H1 (cell line): ENCODE measurements around the gene ZXDC. TPM values are rescaled to one million over a fixed set of nuclear protein-coding genes. Genes with fewer than 3 reads are reported as not detected.

Experiments
- CTCF ChIA-PET: fragments of 300-600 bp; sonication (Branson Sonifier 250); formaldehyde crosslinking; loops from one replicate; lab custom pipeline; 2021; ENCODE audit not compliant: partially characterized antibody; lab: Charles Lee
- POLR2A ChIA-PET: fragments of 300-600 bp; sonication (Branson Sonifier 250); formaldehyde crosslinking; loops from one replicate; lab custom pipeline; 2021; ENCODE audit warnings: inconsistent platforms; ENCODE audit not compliant: partially characterized antibody; lab: Charles Lee
- DNase-seq, 2 experiments: peaks; one replicate each; pipeline versions ENCODE4 v3.0.0 to v3.0.0-alpha.2; 2010 to 2022; ENCODE audit warnings: low spot score in 2 of 2, low read depth in 1 of 2, mixed read lengths in 1 of 2
- FAIRE-seq: peaks from 2 replicates; lab custom pipeline; 2011; peaks lifted over from hg19 to GRCh38; lab: Jason Lieb, UNC
- H2AFZ ChIP-seq: 2 replicates; pipeline ENCODE4 v1.8.1; 2012; ENCODE audit warnings: low read length, inconsistent platforms
- H2AK5ac ChIP-seq: 2 replicates; pipeline ENCODE4 v1.6.1; 2013; ENCODE audit warnings: low read depth, low read length
- H2BK120ac ChIP-seq: replicated peaks from 2 replicates; pipeline ENCODE3; 2013; ENCODE audit warnings: low read depth, low read length, inconsistent platforms
- H2BK12ac ChIP-seq: 2 replicates; pipeline ENCODE4 v1.6.1; 2013; ENCODE audit warnings: low read depth, low read length
- H2BK15ac ChIP-seq: 2 replicates; pipeline ENCODE4 v1.6.1; 2013; ENCODE audit warnings: low read length
- H2BK20ac ChIP-seq: 2 replicates; pipeline ENCODE4 v1.6.1; 2013; ENCODE audit warnings: low read length
- H2BK5ac ChIP-seq: 2 replicates; pipeline ENCODE4 v1.6.1; 2013; ENCODE audit warnings: low read depth, low read length
- H3K14ac ChIP-seq: 2 replicates; pipeline ENCODE4 v1.6.1; 2013; ENCODE audit warnings: inconsistent platforms; ENCODE audit not compliant: insufficient read length
- H3K18ac ChIP-seq: 2 replicates; pipeline ENCODE4 v1.6.1; 2013; ENCODE audit warnings: low read length; ENCODE audit errors: extremely low read depth
- H3K23ac ChIP-seq: 2 replicates; pipeline ENCODE4 v1.6.1; 2013; ENCODE audit warnings: inconsistent platforms; ENCODE audit not compliant: insufficient read length
- H3K23me2 ChIP-seq: 2 replicates; pipeline ENCODE4 v1.6.1; 2013; ENCODE audit warnings: low read depth, low read length
- H3K27ac ChIP-seq: 2 replicates; pipeline ENCODE4 v1.6.1; 2011; ENCODE audit warnings: low read depth, low read length, inconsistent platforms
- H3K27me3 ChIP-seq, 4 experiments: replicated peaks in 1 of 4; 1 replicate in 1 of 4; 2 replicates in 3 of 4; pipeline versions ENCODE4 v1.6.1 to v1.8.1; 2011 to 2013; ENCODE audit warnings: low read length in 3 of 4, mild to moderate bottlenecking in 3 of 4, inconsistent platforms in 2 of 4, mixed read lengths in 2 of 4, moderate library complexity in 1 of 4; ENCODE audit not compliant: control insufficient read depth in 3 of 4, insufficient read depth in 3 of 4; ENCODE audit errors: extremely low read depth in 1 of 4
- H3K36me3 ChIP-seq, 4 experiments: 2 replicates each; pipeline versions ENCODE4 v1.6.1 to v1.8.1; 2011 to 2013; ENCODE audit warnings: mild to moderate bottlenecking in 4 of 4, low read length in 3 of 4, moderate library complexity in 2 of 4, control low read depth in 1 of 4, inconsistent platforms in 1 of 4; ENCODE audit not compliant: insufficient read depth in 4 of 4, control insufficient read depth in 2 of 4
- H3K4ac ChIP-seq: replicated peaks from 2 replicates; pipeline ENCODE3; 2013; ENCODE audit warnings: low read length, low read depth, mixed read lengths, inconsistent platforms; ENCODE audit not compliant: insufficient read length
- H3K4me1 ChIP-seq, 4 experiments: replicated peaks in 1 of 4; 1 replicate in 1 of 4; 2 replicates in 3 of 4; pipeline versions ENCODE4 v1.6.1 to v1.8.1; 2011 to 2013; ENCODE audit warnings: low read length in 3 of 4, inconsistent platforms in 2 of 4, mixed read lengths in 1 of 4; ENCODE audit not compliant: insufficient read depth in 4 of 4, control insufficient read depth in 3 of 4
- H3K4me2 ChIP-seq, 2 experiments: 2 replicates each; pipeline versions ENCODE4 v1.6.1 to v1.8.1; 2011 to 2013; ENCODE audit warnings: low read depth in 2 of 2, low read length in 2 of 2, control low read depth in 1 of 2, inconsistent platforms in 1 of 2, mild to moderate bottlenecking in 1 of 2; ENCODE audit not compliant: insufficient read depth in 1 of 2
- H3K4me3 ChIP-seq, 4 experiments: fragments of 200-600, 300-600 bp in 1 of 4; sonication (generic), shearing (Covaris generic), sonication (Bioruptor Twin) in 1 of 4; 2 replicates each; pipeline versions ENCODE4 v1.5.1 to v1.8.1; 2011 to 2016; ENCODE audit warnings: low read length in 4 of 4, low read depth in 3 of 4, control low read depth in 2 of 4, inconsistent platforms in 2 of 4, mild to moderate bottlenecking in 2 of 4, mixed read lengths in 1 of 4, moderate library complexity in 1 of 4; ENCODE audit not compliant: insufficient read depth in 2 of 4; ENCODE audit errors: extremely low read depth in 1 of 4
- H3K56ac ChIP-seq: replicated peaks from 2 replicates; pipeline ENCODE3; 2013; ENCODE audit warnings: low read depth, mild to moderate bottlenecking, mixed read lengths, low read length, inconsistent platforms; ENCODE audit not compliant: insufficient read length
- H3K79me1 ChIP-seq: 2 replicates; pipeline ENCODE4 v1.6.1; 2013; ENCODE audit warnings: low read depth, low read length, control low read depth
- H3K79me2 ChIP-seq, 2 experiments: 2 replicates each; pipeline versions ENCODE4 v1.6.1 to v1.8.1; 2012 to 2013; ENCODE audit warnings: low read length in 2 of 2, mild to moderate bottlenecking in 2 of 2, inconsistent platforms in 1 of 2; ENCODE audit not compliant: insufficient read depth in 2 of 2, control insufficient read depth in 1 of 2
- H3K9ac ChIP-seq, 4 experiments: replicated peaks in 1 of 4; 1 replicate in 1 of 4; 2 replicates in 3 of 4; pipeline versions ENCODE4 v1.6.1 to v1.8.1; 2011 to 2013; ENCODE audit warnings: low read depth in 3 of 4, low read length in 3 of 4, control low read depth in 2 of 4, mild to moderate bottlenecking in 2 of 4, moderate library complexity in 2 of 4, inconsistent platforms in 1 of 4; ENCODE audit errors: extremely low read depth in 1 of 4
- H3K9me3 ChIP-seq, 2 experiments: 2 replicates each; pipeline versions ENCODE4 v1.6.1 to v1.8.1; 2012 to 2013; ENCODE audit warnings: mild to moderate bottlenecking in 2 of 2, moderate library complexity in 2 of 2, control low read depth in 1 of 2, inconsistent platforms in 1 of 2, low read depth in 1 of 2, low read length in 1 of 2, mixed read lengths in 1 of 2; ENCODE audit not compliant: insufficient read depth in 2 of 2
- H4K20me1 ChIP-seq, 2 experiments: replicated peaks in 1 of 2; 2 replicates each; pipeline versions ENCODE3 to v1.8.1; 2011 to 2013; ENCODE audit warnings: inconsistent platforms in 2 of 2, low read length in 2 of 2, mild to moderate bottlenecking in 1 of 2; ENCODE audit not compliant: insufficient read depth in 2 of 2, control insufficient read depth in 1 of 2
- H4K5ac ChIP-seq: 2 replicates; pipeline ENCODE4 v1.6.1; 2013; ENCODE audit warnings: low read length, low read depth, mixed read lengths, inconsistent platforms; ENCODE audit not compliant: insufficient read length
- H4K8ac ChIP-seq: 2 replicates; pipeline ENCODE4 v1.8.0; 2013; ENCODE audit warnings: mild to moderate bottlenecking, moderate library complexity, low read length, inconsistent platforms; ENCODE audit not compliant: insufficient read depth; ENCODE audit errors: extremely low read depth
- H4K91ac ChIP-seq: replicated peaks from 2 replicates; pipeline ENCODE3; 2013; ENCODE audit warnings: low read length, mixed read lengths, inconsistent platforms; ENCODE audit not compliant: insufficient read length
- CBX8 ChIP-seq: fragments of 300-800, 300-1000 bp; sonication (generic); IDR thresholded peaks from 2 replicates; pipeline ENCODE4 v1.7.1; 2016; ENCODE audit warnings: low read depth, low read length, borderline replicate concordance
- CREB1 ChIP-seq: IDR thresholded peaks from 2 replicates; pipeline ENCODE4 v1.6.1; 2012; ENCODE audit warnings: inconsistent platforms
- EZH2 ChIP-seq: fragments of 200-600 bp; sonication (generic); IDR thresholded peaks from 2 replicates; pipeline ENCODE4 v1.7.1; 2012; ENCODE audit warnings: low read depth, mild to moderate bottlenecking, moderate library complexity, low read length, inconsistent platforms; ENCODE audit not compliant: severe bottlenecking
- KDM1A ChIP-seq: fragments of 200-600, 300-600 bp; sonication (generic); IDR thresholded peaks from 2 replicates; pipeline ENCODE4 v1.7.1; 2016; ENCODE audit warnings: mild to moderate bottlenecking, low read length, borderline replicate concordance
- SAP30 ChIP-seq: fragments of 300-600 bp; sonication (generic); IDR thresholded peaks from 2 replicates; pipeline ENCODE4 v1.7.1; 2012; ENCODE audit warnings: low read length, moderate library complexity, mild to moderate bottlenecking, inconsistent platforms; ENCODE audit not compliant: insufficient read depth, insufficient replicate concordance
- SRF ChIP-seq: IDR thresholded peaks from 2 replicates; pipeline ENCODE4 v1.6.1; 2011; ENCODE audit warnings: mild to moderate bottlenecking, low read depth, low read length, moderate library complexity
- SUZ12 ChIP-seq: fragments of 200-600 bp; sonication (generic); IDR thresholded peaks from 2 replicates; pipeline ENCODE4 v1.6.1; 2012; ENCODE audit warnings: mild to moderate bottlenecking, inconsistent platforms, low read length, moderate library complexity, mixed read lengths
- TBP ChIP-seq: IDR thresholded peaks from 2 replicates; pipeline ENCODE4 v1.6.1; 2011; ENCODE audit warnings: low read depth, low read length, improper control_type of control experiment
- ZNF274 ChIP-seq: IDR thresholded peaks from 2 replicates; pipeline ENCODE4 v1.7.0; 2012; ENCODE audit warnings: low read length, borderline replicate concordance; ENCODE audit errors: extremely low read depth
- WGBS, 2 experiments: shearing (Covaris generic) in 1 of 2; methylation state at CpG; one replicate each; pipeline versions ENCODE4 v1.1.6 to v1.1.7; 2013 to 2015; ENCODE audit warnings: low lambda C conversion rate in 2 of 2, mixed read lengths in 2 of 2, inconsistent platforms in 1 of 2, low coverage in 1 of 2, missing lambda C conversion rate in 1 of 2; ENCODE audit not compliant: insufficient replicate concordance in 2 of 2, insufficient coverage in 1 of 2, insufficient read length in 1 of 2; ENCODE audit errors: extremely low coverage in 1 of 2, missing lambda C conversion rate in 1 of 2; 5-methylcytosine and 5-hydroxymethylcytosine counted together
- polyA plus RNA-seq, 7 experiments: library from polyadenylated mRNA; depleted of rRNA in 3 of 7; stranded (reverse) in 5 of 7; unstranded in 2 of 7; fragments of >200 nt in 5 of 7; fragments of 200-250 nt in 2 of 7; gene quantifications; 1 replicate in 5 of 7; 2 replicates in 1 of 7; 4 replicates in 1 of 7; pipeline versions ENCODE4 v1.2.1 to v1.2.3, GENCODE V29; 2011 to 2013; ENCODE audit warnings: missing spikeins in 2 of 7, mixed read lengths in 2 of 7
- total RNA-seq: library from RNA; stranded (reverse); fragmentation: NEBNext Ultra II Directional; extraction: Animal tissue kit (Norgen Biotek cat#: 25700); gene quantifications from 2 replicates; pipeline ENCODE4 v1.2.1, GENCODE V29; 2021
- TF ChIP-seq, protein P1 (sequence below): IDR thresholded peaks from 2 replicates; pipeline ENCODE4 v1.6.1; 2011; ENCODE audit warnings: low read length, improper control_type of control experiment

The ZXDC gene
- total and polyA plus RNA-seq, 2 of the 8 experiments (the other 6 are each of a cell fraction or from before 2014, with no cell fraction given): 12.7 to 24.3 TPM

DNA sequence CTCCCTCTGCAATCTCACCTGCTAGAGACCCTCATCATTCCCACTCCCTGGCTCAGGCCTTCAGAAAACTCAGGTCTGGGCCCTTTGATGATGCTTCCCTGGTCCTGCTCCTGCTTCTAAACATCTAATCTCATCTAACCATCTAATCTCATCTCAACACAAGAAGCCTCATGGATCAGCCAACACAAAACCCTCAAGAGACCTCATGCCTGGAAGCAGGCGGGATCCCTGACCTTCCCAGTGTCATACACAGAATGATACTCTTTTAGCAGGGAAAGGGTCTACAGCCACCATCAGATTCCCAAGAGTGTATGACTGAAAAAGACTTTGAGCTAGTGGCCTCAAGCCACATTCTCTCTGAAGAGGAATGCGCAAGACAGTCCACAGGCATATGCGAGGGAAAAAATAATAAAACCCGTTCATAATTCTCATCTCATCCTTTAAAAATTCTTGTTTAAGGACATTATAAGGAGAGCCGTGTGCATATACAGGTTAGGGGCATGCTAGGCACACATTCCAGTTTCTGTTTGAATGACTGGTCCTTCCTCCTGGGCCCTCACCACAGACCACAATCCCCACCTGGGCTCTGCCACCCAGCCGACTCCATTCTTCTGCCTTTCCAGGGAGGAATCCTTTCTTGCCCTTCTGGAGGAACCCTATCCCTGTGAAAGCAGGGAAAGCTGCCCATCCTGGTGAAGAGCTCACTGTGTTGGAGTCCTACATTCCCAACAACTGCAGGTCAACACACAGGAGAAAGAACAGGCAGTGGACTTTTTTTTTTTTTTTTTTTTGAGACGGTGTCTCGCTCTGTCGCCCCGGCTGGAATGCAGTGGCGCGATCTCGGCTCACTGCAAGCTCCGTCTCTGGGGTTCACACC is 2.2 kb downstream of the ZXDC start:
- H3K9ac ChIP-seq: no peak overlapping the region; a peak in 1 of 7 replicates
- no peak for FAIRE-seq
- no peak overlapping the region for H3K56ac ChIP-seq
- no peak for DNase-seq
- ChIA-PET CTCF (interaction anchor here (1.2 to 3.1 kb wide), 5 partner anchors 11 to 340 kb away, joined by 3 to 15 read pairs (median 5); no protein-coding TSS in a partner anchor), POLR2A (interaction anchor here (0.6 to 4.2 kb wide), 6 partner anchors 9 to 477 kb away, joined by 3 to 23 read pairs (median 4); no protein-coding TSS in a partner anchor)
- H2BK120ac ChIP-seq: no peak overlapping the region
- H2BK5ac ChIP-seq: no peak overlapping the region
- no peak overlapping the region for H3K4me3 ChIP-seq
- no peak overlapping the region for H2AK5ac ChIP-seq
- no peaks in the 10 kb centered on the region for H3K9me3 ChIP-seq
- H3K36me3 ChIP-seq: peaks cover 16 to 35% (median 23%) of the 10 kb centered on the region in 4 experiments; a peak in 7 of 8 replicates
- H2BK20ac ChIP-seq: no peak overlapping the region
- H3K27ac ChIP-seq: no peak overlapping the region
- peaks cover 9 to 22% (median 14%) of the 10 kb centered on the region in 4 experiments; a peak in 6 of 7 replicates for H3K4me1 ChIP-seq
- H3K23ac ChIP-seq: no peak overlapping the region
- no peaks in the 10 kb centered on the region for H3K27me3 ChIP-seq
- H2BK12ac ChIP-seq: no peak overlapping the region
- H3K18ac ChIP-seq: no peak overlapping the region
- no peak overlapping the region for H4K8ac ChIP-seq
- H4K91ac ChIP-seq: no peak overlapping the region
- no peak overlapping the region for H3K14ac ChIP-seq
- no peak overlapping the region for H2BK15ac ChIP-seq
- peaks cover 15% of the 10 kb centered on the region for H3K23me2 ChIP-seq
- H3K4me2 ChIP-seq: peak overlapping the region; percentile 39 to 92; a peak in 3 of 4 replicates
- no peak overlapping the region for H2AFZ ChIP-seq
- WGBS, 2 experiments: 88% methylated on average over 6 of the region's 14 CpGs; no CpG with 5 or more reads in 1 of the 2 experiments
- no peak overlapping the region for H4K5ac ChIP-seq
- H3K79me1 ChIP-seq: peaks cover 12% of the 10 kb centered on the region
- H3K79me2 ChIP-seq: peaks cover 0 to 50% of the 10 kb centered on the region in 2 experiments; a peak in 2 of 4 replicates
- peaks cover 15 to 20% of the 10 kb centered on the region in 2 experiments for H4K20me1 ChIP-seq
- H3K4ac ChIP-seq: no peak overlapping the region
- TF ChIP-seq ZNF274 (no peak), SAP30 (no peak), CBX8 (no peak), SUZ12 (no peak), CREB1 (no peak), TBP (no peak), EZH2 (no peak), KDM1A (no peak), SRF (no peak)
- TF ChIP-seq, protein P1, sequence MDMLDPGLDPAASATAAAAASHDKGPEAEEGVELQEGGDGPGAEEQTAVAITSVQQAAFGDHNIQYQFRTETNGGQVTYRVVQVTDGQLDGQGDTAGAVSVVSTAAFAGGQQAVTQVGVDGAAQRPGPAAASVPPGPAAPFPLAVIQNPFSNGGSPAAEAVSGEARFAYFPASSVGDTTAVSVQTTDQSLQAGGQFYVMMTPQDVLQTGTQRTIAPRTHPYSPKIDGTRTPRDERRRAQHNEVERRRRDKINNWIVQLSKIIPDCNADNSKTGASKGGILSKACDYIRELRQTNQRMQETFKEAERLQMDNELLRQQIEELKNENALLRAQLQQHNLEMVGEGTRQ: no peak
